AG08395 (cell line): ENCODE results near the gene MIEF1.

Source experiments
- DNase-seq: peaks from one replicate; pipeline ENCODE4 v3.0.0; 2012; ENCODE audit warnings: mixed read lengths, low spot score

The MIEF1 gene

DNA sequence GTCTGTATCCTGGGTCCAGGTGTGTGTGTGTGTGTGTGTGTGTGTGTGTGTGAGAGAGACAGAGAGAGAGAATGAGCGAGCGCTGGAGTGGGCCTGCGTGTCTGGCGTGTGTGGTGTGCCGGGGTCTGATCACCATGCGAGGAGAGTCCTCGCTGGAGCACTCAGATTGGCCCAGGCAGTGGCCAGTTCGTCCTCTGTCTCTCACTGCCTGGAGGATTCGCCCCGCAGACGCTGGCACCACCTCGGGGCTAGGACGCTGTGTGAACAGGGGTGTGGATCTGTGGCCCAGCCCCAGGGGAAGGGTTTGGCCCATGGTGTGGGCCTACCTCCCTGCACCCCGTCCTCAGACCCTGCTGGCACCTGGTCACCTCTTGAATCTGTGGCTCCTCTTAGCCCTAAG, 56.9 kb downstream of the MIEF1 start:
- DNase-seq: no peak

DNA sequence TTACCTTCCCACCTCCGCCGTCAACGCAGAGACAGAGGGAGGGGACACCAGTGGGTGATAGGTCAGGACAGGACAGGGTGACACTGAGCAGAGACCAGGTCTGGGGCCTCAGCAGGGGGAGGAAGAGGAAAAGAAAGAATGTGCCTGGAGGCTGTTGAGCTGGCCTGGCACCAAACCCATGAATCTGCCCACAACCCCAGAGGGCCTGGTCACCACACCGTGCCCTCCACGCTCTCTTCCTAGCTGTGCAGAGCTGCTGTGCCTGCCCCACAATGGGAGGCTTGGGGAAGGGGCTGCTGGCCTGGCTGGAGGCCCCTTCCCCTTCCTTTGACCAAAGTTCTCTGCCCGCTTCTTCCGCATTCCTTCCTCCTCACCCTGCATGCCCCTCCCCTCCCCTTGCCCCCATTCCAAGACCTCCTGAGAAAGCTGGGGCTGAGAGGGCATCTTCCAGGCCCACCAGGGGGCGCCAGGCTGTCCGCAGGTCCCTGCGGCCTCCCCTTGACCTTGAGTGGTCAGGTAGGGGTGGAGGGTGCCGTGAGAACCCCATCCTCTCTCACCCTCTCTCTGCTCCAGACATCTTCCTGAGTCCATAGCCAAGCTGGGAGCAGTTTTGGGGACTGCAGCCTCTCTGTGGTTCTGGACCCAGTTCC, 57.5 kb downstream of the MIEF1 start:
- DNase-seq: peak; percentile 75

DNA sequence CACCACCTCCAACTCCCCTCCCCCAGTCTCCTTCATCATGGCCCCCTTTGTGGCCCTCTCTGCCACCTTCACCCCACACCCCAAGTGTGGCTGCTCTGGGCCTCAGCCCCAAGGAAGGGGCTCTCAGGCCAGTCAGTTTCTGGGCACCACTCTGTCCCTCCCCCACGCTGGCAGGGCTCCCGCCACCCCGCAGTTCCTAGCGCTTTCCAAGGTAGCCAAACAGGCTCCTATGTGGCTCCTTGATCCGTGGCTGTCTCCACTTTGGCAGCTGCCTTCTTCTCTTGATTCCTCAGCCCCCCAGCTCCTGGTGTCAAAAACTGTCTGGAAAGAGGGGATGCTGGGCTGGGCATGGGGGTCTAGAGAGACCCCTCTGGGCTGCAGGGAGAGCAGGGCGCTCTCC, 58.0 kb downstream of the MIEF1 start:
- DNase-seq: no peak

DNA sequence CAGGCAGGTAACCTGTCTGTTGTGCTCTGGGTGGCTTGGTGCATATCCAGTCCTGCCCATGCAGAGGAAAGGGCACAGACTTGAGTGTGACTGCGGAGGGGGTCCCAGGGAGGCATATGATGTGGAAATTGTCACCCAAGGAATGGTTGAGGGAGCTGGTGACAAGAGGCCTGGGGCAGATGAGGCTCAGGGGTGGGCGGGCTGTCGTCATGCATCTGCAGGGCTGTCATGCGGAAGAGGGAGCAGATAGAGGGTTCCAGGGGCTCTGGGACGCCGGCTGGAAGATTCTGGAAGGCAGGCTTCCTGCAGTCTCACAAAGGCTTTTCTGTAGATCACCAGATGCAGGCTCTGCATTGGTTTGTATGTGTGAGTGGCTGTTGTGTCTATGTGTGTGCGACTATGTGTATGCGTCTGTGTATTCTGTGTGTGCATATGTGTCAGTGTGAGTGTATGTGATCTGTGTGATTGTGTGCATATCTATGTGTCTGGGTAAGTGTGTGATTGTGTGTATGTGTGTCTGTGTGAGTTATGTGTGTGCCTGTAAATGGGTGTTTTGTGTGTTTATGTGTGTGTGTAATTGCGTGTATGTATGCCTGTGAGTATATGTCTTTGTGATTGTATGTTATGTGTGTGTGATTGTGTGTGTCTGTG, 60.9 kb downstream of the MIEF1 start:
- no peak for DNase-seq

DNA sequence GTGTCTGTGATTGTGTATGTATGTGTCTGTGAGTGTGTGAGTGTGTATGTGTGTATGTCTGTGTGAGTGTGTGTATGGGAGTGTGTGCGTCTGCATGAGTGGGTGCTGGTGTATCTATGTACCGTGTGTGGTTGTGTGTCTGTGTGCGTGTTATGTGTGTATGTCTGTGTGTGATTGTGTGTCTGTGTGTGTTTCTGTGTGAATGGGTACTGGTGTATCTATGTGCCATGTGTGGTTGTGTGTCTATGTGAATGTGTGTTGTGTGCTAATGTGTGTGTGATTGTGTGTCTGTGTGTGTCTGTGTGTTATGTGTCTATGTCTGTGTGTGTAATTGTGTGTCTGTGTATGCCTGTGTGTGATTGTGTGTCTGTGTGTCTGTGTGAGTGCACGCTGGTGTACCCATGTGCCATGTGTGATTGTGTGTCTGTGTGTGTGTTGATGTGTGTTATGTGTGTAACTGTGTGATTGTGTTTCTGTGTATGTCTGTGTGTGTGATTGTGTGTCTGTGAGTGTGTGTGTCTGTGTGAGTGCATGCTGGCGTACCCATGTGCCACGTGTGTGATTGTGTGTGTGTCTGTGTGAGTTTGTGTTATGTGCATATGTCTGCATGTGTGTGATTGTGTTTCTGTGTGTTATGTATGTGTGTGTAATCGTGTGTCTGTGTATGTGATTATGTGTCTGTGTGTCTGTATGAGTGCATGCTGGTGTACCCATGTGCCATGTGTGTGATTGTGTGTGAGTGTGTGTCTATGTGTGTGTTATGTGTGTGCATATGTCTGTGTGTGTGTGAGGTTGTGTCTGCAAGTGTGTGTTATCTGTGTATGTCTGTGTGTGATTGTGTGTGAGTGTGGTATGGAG, 61.7 kb downstream of the MIEF1 start:
- DNase-seq: no peak

DNA sequence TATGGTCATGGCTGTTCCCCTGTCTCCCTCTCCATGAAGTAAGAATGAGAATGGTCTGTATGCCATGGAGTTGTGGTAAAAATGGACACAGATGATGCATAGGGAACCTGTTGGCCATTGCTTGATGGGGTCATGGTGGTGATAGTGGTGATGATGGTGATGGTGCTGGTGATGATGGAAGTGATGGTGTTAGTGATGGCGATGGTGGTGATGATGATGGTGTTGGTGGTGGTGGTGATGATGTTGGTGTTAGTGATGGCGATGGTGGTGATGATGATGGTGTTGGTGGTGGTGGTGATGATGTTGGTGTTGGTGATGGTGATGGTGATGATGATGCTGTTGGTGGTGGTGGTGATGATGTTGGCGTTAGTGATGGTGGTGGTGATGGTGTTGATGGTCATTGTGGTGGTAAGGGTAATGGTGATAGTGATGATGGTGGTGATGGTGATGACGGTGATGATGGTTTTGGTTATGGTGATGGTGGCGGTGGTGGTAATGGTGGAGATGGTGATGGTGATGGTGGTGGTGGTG, 63.4 kb downstream of the MIEF1 start:
- no peak for DNase-seq

DNA sequence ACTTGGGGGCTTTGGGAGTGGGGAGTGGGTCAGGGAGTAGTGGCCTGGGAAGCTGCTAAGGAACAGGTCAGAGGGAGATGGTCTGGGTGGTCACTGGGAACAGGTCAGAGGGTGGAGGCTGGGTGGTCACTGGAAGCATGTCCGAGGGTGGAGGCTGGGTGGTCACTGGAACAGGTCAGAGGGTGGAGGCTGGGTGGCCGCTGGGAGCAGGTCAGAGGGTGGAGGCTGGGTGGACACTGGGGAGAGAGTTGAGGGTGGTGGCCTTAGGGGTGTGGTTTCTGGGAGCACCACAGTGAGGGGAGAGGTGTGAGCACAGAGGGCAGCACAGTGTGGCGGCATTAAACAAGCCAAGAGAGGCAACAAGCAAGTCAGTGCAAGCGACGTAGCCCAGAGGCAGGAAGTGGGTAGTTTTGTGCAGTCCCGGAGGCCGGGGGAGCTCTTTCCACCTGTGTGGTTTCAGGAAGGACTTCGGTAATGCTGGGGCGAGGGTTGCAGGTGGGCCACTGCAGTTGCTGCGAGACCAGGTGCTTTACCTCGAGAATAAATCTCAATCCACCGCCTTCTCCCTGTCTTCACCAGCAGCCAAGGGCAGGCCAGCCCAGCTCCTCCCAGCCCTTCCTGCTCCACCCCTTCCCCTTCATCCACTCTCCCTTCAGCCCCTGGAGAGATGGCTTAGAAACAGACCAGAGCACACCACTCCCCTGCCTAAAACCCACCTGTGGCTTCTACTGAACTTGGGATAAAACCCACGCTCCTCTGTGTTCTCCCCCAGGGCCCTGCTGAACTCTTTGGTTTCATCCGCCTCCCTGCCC, 65.3 kb downstream of the MIEF1 start:
- no peak for DNase-seq
